Stimulated activated CD8-positive, alpha-beta memory T cell treated with anti-CD3 and anti-CD28 coated beads, Interleukin-12 subunit alpha, Interleukin-12 subunit beta, amount 100 ng/mL, for 4 hours (primary cell): ENCODE data around the gene GJA8.
"Not testable (repeated sequence)": the region's sequence is repeated elsewhere in the genome, so short reads cannot be mapped to it uniquely, and the experiment has no call there.

Experiments
- DNase-seq: peaks from one replicate; pipeline ENCODE4 v3.0.0-alpha.2; 2020; ENCODE audit warnings: low read depth

GJA8 gene

GRCh38 chr1:147902253-147902845 is at the start of gene GJA8:
Gene GJA8, plus strand, starts transcription at chr1:147902795. Its CDS starts 5,161 bp downstream, at chr1:147907956.
- no peak for DNase-seq

DNA sequence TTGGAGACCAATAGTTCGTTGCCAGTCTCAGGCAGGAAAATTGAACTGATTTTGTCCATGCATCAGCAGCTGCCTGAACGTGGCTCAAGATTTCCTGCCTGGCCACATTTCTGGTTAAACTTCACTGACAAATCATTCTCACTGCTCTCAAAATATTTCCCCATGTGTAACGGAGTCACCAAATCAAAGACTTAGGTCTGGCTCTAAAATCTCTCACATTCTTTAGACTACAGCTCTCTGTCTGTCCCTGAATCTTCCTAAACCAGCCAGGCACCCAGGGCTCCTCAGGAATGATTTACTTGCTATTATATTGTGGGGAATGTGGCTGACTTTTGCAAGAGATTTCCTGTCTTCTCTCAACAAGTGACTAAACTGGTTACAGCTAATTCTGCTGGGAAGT is 49.2 kb upstream of the GJA8 start:
- DNase-seq: no peak

DNA sequence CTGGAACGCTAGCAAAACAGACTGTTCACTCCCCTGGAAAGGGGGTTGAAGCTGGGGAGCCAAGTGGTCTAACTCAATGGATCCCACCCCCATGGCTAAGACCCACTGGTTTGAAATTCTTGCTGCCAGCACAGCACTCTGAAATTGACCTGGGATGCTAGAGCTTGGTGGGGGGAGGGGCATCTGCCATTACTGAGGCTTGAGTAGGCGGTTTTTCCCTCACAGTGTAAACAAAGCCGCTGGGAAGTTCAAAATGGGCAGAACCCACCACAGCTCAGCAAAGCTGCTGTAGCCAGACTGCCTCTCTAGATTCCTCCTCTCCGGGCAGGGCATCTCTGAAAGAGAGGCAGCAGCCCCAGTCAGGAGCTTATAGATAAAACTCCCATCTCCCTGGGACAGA is 47.6 kb upstream of the GJA8 start:
- not testable (repeated sequence) for DNase-seq

GRCh38 chr1:147855996-147856395 is 46.6 kb upstream of the GJA8 start:
- not testable (repeated sequence) for DNase-seq

GRCh38 chr1:147867204-147867603 is 35.4 kb upstream of the GJA8 start:
- DNase-seq: not testable (repeated sequence)

- no peak for DNase-seq
These were observed 24.6 kb upstream of the GJA8 start for GRCh38 chr1:147878022-147878421.

GRCh38 chr1:147879911-147880310 is 22.7 kb upstream of the GJA8 start:
- DNase-seq: no peak

GRCh38 chr1:147882535-147882934 is 20.1 kb upstream of the GJA8 start:
- no peak for DNase-seq

DNA sequence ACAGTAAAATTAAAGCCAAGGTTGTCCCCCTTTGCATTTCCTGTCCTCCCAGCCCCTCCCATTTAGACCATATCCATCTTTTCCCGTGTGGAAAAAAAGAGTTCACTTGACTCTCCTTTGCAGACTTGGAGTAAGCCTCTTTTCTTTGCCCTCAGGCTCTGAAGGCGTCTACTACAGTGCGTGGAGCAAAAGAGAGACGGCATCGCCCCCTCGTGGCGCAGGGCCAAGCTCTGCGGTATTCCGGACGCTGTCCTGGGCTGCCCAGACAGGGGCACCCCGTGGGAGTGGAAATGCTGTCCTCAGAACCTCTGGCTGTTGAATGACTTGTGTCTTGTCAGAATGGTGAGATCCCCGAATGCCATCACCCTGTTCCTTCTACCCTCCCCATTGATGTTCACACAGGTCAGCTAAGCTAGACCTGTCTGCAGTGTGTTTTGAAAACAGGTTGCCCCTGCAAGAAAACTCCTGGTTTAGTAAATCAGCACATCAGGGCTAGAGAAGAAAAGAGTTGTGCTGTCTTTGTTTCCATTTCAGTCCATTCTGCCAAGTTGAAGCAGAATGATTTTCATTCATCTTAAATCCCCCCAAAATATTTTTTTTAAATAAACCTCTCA is 12.3 kb upstream of the GJA8 start:
- peak; percentile 15 for DNase-seq

DNA sequence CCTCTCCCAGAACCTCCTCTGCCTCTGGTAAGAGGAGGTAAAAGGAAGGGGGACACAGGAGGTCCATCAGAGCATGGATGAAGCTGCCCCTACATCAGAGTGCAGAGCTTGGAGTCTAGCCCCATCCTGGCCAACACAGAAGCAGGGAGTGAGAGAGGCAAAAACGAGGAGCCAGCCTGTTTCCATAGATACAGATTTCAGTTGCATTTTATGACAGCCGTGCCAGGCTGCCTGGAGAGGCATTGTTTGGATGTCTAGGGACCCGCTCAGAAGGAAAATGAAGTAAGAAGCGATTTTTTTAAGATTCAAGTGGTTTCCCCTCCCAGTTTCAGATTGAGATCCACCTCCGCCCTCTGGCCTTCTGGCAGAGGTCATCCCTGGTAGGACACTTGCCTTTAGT is 11.5 kb upstream of the GJA8 start:
- DNase-seq: no peak

GRCh38 chr1:147892216-147892615 is 10.4 kb upstream of the GJA8 start:
- DNase-seq: no peak

DNA sequence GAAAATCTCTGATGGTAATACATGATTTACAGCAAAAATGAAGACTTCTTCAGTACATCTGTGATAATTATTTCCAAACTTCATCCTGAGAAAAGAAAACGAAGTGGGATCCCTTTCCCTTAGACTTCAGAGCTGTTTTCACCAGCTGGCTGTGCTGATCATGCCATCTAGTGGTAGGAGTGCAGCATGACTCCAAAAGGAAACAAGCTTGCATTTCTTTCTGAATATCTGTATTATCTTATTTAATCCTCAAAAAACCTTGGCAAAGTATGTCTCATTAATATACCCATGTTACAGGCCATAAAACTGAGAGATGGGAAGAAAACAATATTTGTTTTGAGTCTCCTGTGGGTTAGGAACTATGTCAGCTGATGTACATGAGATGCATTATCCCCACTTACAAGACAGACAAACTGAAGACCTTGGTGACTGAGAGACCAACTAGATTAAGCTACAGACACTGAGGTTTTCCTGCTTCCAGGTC is 9.8 kb upstream of the GJA8 start:
- no peak for DNase-seq

GRCh38 chr1:147895123-147895522 is 7.5 kb upstream of the GJA8 start:
- DNase-seq: no peak

DNA sequence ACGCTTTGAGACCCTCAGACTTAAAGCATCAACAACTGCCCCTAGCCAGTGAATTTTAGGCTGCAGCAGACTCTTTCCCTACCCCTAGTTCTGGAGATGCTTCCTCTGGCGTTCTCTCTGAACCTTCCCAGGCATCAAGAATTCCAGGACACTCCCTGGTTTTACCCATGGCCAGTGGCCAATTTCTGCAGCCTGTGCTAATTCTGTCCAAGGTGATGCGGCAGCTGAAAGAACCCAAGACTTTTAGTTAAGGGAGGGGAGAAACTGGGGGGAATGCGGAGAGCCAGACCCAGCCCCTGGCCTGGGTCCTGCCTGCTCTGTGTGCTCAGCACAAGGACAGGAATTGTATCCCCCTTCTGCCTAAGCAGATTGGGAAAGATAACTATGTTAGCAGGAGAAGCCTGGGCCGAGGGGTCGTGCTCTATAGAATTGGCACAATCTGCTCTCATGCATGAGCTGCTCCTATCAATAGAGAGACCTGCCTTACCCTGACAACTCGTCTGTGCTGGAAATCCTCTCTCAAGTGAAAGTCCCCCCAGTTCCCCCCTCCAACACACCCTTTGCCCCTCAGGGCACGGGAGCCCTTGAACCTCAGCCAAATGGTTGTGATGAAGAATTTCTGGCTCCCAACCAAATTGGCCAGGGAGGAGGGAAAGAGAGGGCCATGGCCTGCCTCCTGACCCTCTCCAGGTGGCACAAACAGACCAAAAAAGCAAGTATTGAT is 5.4 kb upstream of the GJA8 start:
- no peak for DNase-seq

GRCh38 chr1:147897789-147898188 is 4.8 kb upstream of the GJA8 start:
- no peak for DNase-seq

DNA sequence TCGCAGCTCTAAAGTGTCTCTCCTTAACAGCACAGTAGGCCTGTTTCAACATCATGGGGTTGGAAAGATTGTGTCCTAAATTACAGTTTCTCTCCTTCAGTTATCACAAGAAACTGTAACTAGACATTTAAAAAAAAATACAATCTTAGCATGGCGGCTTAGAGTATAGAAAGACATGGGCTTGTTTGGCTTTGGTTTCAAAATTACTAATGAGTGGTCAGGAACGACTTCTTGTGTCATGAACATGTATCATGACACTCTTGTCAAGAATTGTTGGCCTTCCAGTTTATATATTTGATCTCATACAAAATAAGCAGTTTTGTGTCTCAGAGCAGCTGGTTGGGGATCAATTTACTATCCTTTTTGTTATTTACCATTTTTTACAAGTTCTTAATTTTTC is 2.1 kb downstream of the GJA8 start:
- DNase-seq: no peak

- DNase-seq: no peak
These were observed 5.4 kb downstream of the GJA8 start for GRCh38 chr1:147907786-147908509.

- DNase-seq: no peak
These were observed 10.0 kb downstream of the GJA8 start for GRCh38 chr1:147912553-147912952.

GRCh38 chr1:147913362-147913942 is 10.9 kb downstream of the GJA8 start:
- DNase-seq: no peak

DNA sequence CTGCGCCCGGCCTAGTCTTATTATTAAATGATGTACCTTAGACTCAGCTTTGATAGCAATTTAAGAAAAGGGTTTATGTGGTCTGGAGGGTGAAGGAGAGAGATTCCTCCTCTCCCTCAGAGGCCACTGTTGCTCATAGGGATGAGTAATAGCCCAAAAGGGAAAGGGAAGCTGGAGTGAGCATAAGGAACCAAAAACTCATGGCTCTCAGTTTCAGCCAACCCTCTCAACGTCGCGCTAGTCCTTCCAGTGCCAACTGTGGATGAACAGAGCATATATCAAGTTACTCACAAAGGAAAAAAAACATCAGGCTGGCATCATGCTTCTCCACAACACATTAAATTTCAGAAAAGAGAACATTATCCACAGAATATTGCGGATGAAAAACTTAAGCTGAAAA is 17.3 kb downstream of the GJA8 start:
- no peak for DNase-seq

GRCh38 chr1:147924813-147925212 is 22.2 kb downstream of the GJA8 start:
- DNase-seq: no peak

- not testable (repeated sequence) for DNase-seq
These were observed 24.6 kb downstream of the GJA8 start for GRCh38 chr1:147927215-147927614.
